SW 1271 (cell line): ENCODE results near the gene TPP2.

Experiments
- DNase-seq, 2 experiments: peaks; one replicate each; lab custom pipeline; 2025; lab: John Stamatoyannopoulos, UW

TPP2 gene

DNA sequence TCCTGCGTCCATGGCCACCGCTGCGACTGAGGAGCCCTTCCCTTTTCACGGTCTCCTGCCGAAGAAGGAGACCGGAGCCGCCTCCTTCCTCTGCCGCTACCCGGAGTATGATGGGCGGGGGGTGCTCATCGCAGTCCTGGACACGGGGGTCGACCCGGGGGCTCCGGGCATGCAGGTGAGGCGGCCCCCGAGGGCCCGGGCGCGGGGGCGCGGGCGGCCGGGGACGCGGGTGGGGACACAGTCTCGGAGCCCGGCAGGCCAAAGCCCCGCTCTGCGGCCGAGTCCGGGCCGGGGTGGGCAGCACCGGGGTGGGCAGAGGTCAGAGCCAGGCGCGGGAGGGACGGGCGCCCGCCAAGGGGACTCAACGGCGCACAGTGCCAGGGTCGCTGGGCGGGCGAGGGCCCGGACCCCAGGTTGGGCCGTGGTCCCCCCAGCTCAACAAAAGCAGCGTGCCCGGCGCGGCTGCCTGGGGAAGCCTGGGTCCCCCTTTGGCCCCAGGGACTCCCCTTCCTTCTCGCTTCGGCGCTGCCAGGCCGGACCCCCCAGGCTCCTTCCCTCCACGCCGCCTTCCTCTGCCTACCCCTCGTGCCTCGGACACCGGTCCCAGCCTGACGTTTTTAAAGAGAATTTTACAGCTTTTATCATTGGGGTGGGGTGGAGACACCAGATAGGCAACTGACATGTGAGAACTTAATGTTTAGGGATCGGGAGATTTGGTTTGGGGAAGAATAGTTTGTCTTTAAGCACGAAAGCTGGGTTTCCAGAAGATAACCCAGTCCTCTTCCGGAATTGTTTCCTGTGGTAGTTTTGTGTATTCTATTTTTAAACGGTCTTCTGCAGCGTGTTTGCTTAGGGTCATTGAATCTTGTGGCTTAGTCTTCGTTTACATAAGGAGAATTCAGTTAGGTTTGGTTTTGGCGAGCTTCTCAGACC lies 509 bp downstream of the TPP2 start:
- DNase-seq: no peak

DNA sequence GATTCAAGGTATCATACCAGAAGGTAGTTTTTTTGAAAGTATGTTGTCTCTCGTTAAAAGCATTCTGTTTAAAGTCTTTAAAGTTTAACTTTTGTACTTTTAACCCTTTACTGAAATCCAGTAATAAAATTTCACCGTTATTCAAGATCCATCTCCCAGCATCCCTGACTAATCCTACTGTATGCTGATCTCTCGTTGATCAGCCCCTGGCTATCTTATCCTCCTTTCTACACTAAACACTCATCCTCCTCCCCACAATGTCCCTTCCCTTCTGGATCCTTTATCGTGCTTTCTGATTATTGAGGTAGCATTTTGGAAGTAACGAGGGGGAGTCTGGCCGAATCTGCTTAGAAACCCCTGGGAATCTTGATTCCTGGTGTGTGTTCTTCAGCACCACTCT lies 1.3 kb downstream of the TPP2 start:
- no peak for DNase-seq

DNA sequence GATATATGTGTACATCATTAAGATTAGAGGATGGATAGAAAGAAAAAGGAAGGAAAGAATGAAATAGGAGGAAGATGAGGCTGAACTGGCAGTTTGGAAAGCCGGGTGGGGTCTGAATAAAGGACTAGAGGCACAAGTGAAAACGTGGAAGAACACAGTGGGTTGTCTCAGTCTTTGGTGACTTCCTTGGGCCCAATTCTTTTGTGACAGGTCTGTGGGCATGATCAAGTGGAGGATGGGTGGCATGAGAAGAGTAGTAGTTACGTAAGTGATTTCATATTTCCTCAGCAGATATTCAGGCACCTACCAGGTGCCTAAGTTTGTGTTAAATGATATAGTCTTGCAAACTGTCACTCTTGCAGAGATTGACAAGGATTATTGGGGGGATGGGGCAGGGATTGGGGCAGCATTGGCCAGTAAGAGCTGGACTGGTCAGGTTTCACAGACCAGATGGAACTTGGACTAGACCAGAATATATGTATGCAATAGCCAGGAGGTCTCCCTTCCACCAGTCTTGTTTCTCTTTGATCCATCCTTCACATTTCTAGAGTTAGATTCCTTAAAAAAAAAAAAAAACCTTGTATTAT lies 2.7 kb downstream of the TPP2 start:
- no peak for DNase-seq

DNA sequence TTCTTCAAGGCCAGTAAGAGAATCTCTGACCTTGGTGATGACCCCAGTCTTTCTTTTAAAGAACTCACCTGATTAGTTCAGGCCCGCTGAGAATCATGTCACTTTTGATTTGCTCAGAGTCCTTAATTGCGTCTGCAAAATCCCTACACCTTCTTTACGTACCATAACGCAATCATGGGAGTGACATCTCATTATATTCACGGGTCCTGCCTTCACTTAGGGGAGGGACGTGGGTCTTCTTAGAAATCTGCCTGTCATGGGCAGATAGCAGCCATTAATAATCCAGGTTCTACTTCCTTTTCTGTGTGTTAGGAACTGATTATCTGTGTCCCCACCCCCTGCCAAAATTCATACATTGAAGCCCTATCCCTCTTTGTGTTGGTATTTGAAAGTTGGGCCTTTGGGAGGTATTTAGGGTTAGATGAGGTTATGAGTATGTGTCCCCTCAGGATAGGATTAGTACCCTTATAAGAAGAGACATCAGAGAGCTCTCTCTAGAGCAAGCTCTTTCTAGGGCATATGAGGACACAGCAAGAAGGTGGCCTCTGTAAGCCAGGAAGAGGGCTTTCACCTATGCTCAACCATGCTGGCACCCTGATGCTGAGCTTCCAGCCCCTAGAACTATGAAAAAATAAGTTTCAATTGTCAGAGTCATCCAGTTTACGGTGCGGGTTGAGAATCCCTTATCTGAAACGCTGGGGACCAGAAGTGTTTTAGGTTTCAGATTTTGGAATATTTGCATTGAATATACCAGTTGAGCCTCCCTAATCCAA lies 9.9 kb downstream of the TPP2 start:
- no peak for DNase-seq

GRCh38 chr13:102608974-102609373 lies 12.2 kb downstream of the TPP2 start:
- DNase-seq: no peak

- no peak for DNase-seq
Observed at GRCh38 chr13:102609696-102610095, 12.9 kb downstream of the TPP2 start.

DNA sequence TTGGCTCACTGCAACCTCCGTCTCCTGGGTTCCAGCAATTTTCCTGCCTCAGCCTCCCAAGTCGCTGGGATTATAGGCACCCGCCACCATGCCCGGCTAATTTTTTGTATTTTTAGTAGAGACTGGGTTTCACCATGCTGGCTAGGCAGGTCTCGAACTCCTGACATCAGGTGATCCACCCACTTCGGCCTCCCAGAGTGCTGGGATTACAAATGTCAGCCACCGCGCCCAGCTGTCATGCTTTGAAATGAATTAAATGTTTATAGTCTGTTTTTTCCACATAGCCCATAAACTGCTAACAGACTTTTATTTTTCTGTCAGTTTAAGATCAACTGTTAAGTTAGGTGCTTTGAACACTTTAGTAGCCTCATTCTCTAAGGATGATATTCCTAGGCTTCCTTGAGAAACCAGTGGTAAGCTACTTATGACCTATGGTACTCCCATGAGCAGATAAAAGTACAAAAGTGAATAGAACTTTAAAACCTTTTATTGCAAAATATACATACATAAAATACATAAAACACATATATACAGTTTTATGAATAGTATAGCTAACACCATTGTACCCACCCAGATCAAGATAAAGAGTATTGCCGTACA lies 13.6 kb downstream of the TPP2 start:
- DNase-seq: no peak

DNA sequence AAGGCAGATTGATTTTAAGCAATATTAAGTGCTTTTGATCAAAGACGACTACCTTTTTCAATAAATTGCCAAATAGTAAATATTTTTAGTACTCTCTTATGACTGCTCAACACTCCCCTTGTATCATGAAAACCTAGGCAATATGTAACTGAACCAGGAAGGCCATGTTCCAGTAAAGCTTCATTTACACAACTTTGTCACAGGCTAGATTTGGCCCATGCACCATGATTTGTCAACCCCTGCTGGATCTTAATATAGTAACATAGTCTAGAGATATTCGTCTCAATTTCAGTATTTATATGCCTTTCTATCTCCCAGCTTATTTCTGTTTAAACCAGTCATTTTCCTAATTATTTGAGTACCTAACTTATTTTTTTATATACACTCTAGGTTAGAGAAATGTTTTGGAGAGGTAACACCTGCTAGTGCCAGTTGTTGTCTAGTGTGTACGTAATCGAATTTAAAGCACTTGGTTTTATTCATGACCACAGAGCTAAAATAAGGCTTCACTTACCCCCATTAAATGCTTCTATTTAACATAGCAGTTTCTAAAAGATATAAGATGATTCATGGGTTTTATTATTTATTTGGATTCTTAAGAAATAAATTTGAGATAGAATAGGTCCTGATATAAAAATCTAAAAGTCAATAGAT lies 21.0 kb downstream of the TPP2 start:
- DNase-seq: no peak

GRCh38 chr13:102620516-102620915 lies 23.7 kb downstream of the TPP2 start:
- no peak for DNase-seq

DNA sequence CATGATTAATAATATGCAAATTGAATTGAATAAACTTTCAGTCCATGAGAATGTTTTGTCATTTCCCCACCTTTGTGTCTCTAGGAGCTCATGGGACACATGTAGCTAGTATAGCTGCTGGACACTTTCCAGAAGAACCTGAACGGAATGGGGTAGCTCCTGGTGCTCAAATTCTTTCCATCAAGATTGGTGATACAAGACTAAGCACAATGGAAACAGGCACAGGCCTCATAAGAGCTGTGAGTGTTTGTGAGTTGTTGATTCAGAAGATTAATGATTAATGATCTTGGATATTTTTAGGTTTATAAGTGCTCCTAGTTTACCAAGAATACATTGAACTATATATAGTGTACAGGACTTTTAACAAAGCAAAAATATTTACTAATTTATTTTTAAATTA lies 30.1 kb downstream of the TPP2 start:
- no peak for DNase-seq

- no peak for DNase-seq
Observed at GRCh38 chr13:102628559-102628958, 31.8 kb downstream of the TPP2 start.

- no peak for DNase-seq
Observed at GRCh38 chr13:102631198-102631597, 34.4 kb downstream of the TPP2 start.

- no peak for DNase-seq
Observed at GRCh38 chr13:102638741-102639140, 42.0 kb downstream of the TPP2 start.

DNA sequence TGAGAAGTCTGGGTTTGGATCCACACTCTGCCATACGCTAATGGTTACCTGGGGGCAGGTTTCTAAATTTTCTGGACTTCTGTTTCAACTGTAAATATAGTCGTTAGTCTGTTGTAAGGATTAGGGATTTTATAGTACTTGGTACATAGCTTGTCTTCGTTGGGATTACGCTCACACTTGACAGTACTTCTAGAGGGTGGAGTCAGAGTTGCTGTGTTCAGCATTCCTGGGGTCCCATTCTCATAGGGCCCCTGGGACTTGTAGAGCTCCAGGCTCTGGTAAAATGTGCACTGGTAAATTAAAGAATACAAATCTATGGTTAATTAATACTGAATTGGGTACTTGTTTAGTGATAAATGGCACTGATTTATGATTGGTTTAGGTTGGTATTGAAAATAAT lies 45.2 kb downstream of the TPP2 start:
- DNase-seq: no peak

DNA sequence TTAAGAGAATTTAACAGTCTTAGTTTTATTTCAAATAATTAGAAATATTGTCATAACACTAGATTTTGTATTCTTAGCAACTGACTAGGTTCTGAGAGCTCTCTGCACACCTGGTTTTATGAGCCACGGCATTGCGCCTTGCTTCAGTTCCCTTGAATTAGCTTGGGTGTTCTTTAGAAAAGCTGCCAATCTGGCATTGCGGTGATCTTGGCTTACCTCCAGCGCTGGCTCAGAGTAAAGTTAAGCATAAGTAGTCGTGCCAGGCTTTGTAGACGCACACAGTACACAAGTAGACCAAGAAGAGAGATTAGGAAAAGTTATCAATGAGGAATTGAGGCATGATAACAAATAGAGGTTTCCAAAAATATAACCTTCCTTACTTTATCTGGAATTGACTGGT lies 45.7 kb downstream of the TPP2 start:
- no peak for DNase-seq

GRCh38 chr13:102643656-102644055 lies 46.9 kb downstream of the TPP2 start:
- no peak for DNase-seq

- no peak for DNase-seq
Observed at GRCh38 chr13:102645701-102646100, 48.9 kb downstream of the TPP2 start.

DNA sequence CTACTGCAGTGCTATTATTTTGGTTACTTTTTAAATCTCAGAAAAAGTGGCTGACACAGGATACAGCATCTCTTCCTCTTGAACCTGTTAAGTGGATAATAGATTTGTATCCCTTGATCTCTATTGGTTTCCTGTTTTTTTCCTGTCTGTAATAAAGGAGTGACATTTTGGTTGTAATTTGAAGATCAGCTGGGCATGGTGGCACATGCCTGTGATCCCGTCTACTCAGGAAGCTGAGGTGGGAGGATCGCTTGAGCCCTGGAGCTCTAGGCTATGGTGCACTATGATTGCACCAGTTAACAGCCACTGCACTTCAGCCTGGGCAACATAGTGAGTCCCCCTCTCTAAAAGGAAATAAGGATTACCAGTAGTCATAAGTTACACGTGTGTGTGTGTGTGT lies 51.3 kb downstream of the TPP2 start:
- no peak for DNase-seq

GRCh38 chr13:102650444-102650843 lies 53.7 kb downstream of the TPP2 start:
- DNase-seq: no peak

DNA sequence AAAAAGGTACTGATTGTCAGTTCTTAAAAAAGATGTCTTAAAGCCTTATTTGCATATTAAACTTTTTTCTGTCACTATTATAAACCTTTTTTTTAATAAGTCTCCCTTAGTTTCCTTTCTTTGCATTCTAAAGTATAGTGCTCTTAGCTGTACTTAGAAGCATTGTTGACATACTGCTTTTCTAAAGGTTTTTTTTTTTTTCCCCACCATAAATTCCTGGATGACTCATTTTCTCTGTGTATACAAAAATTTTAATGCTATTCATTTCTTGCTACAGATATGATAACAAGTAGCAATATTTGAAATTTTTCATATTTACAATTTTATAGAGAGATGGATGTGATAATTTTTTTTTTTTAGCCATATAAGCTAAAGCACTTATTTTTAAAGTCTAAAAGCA lies 54.6 kb downstream of the TPP2 start:
- no peak for DNase-seq

- DNase-seq: no peak
Observed at GRCh38 chr13:102651892-102652291, 55.1 kb downstream of the TPP2 start.

- DNase-seq: no peak
Observed at GRCh38 chr13:102654756-102655155, 58.0 kb downstream of the TPP2 start.
